Liver (tissue), 9 donors: ENCODE measurements around the gene NKIRAS1. TPM values are rescaled to one million over a fixed set of nuclear protein-coding genes. Genes with fewer than 3 reads are reported as not detected.

Source experiments
- DNase-seq: peaks from one replicate; pipeline ENCODE4 v3.0.0-alpha.2; 2017; ENCODE audit warnings: low spot score
- H3K27ac ChIP-seq, 2 donors: one replicate each; pipeline ENCODE4 v1.7.0; 2013; ENCODE audit warnings: inconsistent platforms in 2 of 2, low read length in 2 of 2, control low read depth in 1 of 2, low read depth in 1 of 2, mild to moderate bottlenecking in 1 of 2
- H3K27me3 ChIP-seq, 4 donors: one replicate each; pipeline versions ENCODE4 v1.6.1 to v1.7.0; 2013; ENCODE audit warnings: low read length in 3 of 4, inconsistent platforms in 1 of 4, mild to moderate bottlenecking in 1 of 4, moderate library complexity in 1 of 4; ENCODE audit not compliant: control insufficient read depth in 4 of 4, insufficient read depth in 4 of 4
- H3K36me3 ChIP-seq, 4 donors: one replicate each; pipeline versions ENCODE4 v1.6.1 to v1.7.0; 2013; ENCODE audit warnings: low read length in 3 of 4, mild to moderate bottlenecking in 3 of 4, low read depth in 1 of 4, moderate library complexity in 1 of 4; ENCODE audit not compliant: control insufficient read depth in 4 of 4, insufficient read depth in 3 of 4
- H3K4me1 ChIP-seq, 4 donors: one replicate each; pipeline versions ENCODE4 v1.6.1 to v1.7.0; 2013; ENCODE audit warnings: low read length in 3 of 4, mild to moderate bottlenecking in 3 of 4, moderate library complexity in 1 of 4; ENCODE audit not compliant: control insufficient read depth in 4 of 4, insufficient read depth in 4 of 4
- H3K4me3 ChIP-seq, 3 donors: one replicate each; pipeline versions ENCODE4 v1.6.1 to v1.7.0; 2013; ENCODE audit warnings: low read length in 3 of 3, control low read depth in 1 of 3, low read depth in 1 of 3, mild to moderate bottlenecking in 1 of 3
- H3K9ac ChIP-seq, 2 donors: one replicate each; pipeline ENCODE4 v1.7.0; 2013; ENCODE audit warnings: low read length in 2 of 2, mild to moderate bottlenecking in 2 of 2, moderate library complexity in 2 of 2, control low read depth in 1 of 2, low read depth in 1 of 2
- H3K9me3 ChIP-seq, 4 donors: one replicate each; pipeline versions ENCODE4 v1.6.1 to v1.7.0; 2013; ENCODE audit warnings: low read length in 3 of 4; ENCODE audit not compliant: control insufficient read depth in 4 of 4
- EGR1 ChIP-seq, 2 donors: IDR thresholded peaks; 2 replicates each; pipeline ENCODE4 v1.6.1; 2016 to 2018; ENCODE audit warnings: antibody characterized with exemption in 2 of 2, low read depth in 2 of 2
- FOXA1 ChIP-seq: IDR thresholded peaks from 2 replicates; pipeline ENCODE4 v1.6.1; 2016; ENCODE audit warnings: antibody characterized with exemption
- FOXA2 ChIP-seq: IDR thresholded peaks from 2 replicates; pipeline ENCODE4 v1.6.1; 2016; ENCODE audit warnings: antibody characterized with exemption
- GABPA ChIP-seq, 2 donors: IDR thresholded peaks in 1 of 2; conservative IDR thresholded peaks in 1 of 2; 2 replicates each; pipeline ENCODE4 v1.6.1; 2016; ENCODE audit warnings: antibody characterized with exemption in 2 of 2, mild to moderate bottlenecking in 1 of 2, moderate library complexity in 1 of 2
- HNF4A ChIP-seq, 2 donors: conservative IDR thresholded peaks; 2 replicates each; pipeline ENCODE4 v1.6.1; 2016; ENCODE audit warnings: antibody characterized with exemption in 2 of 2, mild to moderate bottlenecking in 2 of 2
- HNF4G ChIP-seq: IDR thresholded peaks from 2 replicates; pipeline ENCODE4 v1.6.1; 2016; ENCODE audit warnings: antibody characterized with exemption
- JUND ChIP-seq, 2 donors: IDR thresholded peaks; 2 replicates each; pipeline ENCODE4 v1.6.1; 2016; ENCODE audit warnings: antibody characterized with exemption in 2 of 2
- NR2F2 ChIP-seq: IDR thresholded peaks from 2 replicates; pipeline ENCODE4 v1.6.1; 2016; ENCODE audit warnings: antibody characterized with exemption
- RAD21 ChIP-seq, 2 donors: IDR thresholded peaks; 2 replicates each; pipeline ENCODE4 v1.6.1; 2016; ENCODE audit warnings: antibody characterized with exemption in 2 of 2, mild to moderate bottlenecking in 2 of 2
- RXRA ChIP-seq, 2 donors: IDR thresholded peaks; 2 replicates each; pipeline ENCODE4 v1.6.1; 2017 to 2018; ENCODE audit warnings: antibody characterized with exemption in 2 of 2, mild to moderate bottlenecking in 1 of 2
- SP1 ChIP-seq: IDR thresholded peaks from 2 replicates; pipeline ENCODE4 v1.6.1; 2018; ENCODE audit warnings: antibody characterized with exemption, mild to moderate bottlenecking
- TAF1 ChIP-seq: conservative IDR thresholded peaks from 2 replicates; pipeline ENCODE4 v1.6.1; 2016; ENCODE audit warnings: antibody characterized with exemption, mild to moderate bottlenecking
- YY1 ChIP-seq: IDR thresholded peaks from 2 replicates; pipeline ENCODE4 v1.6.1; 2016; ENCODE audit warnings: antibody characterized with exemption, mild to moderate bottlenecking
- WGBS: extraction: QIAGEN DNeasy Blood & Tissue Kit; methylation state at CpG from one replicate; pipeline ENCODE4 v1.1.7; 2013; 5-methylcytosine and 5-hydroxymethylcytosine counted together
- polyA plus RNA-seq, 2 donors: library from polyadenylated mRNA; stranded (reverse) in 1 of 2; unstranded in 1 of 2; fragments of 200-250 nt in 1 of 2; fragments of >200 nt in 1 of 2; fragmentation: Nextera tagmentation in 1 of 2; extraction: Ambion mirVana in 1 of 2; gene quantifications; one replicate each; pipeline versions ENCODE4 v1.2.1 to v1.2.3, GENCODE V29; 2013 to 2015
- total RNA-seq, 2 donors: library from RNA; depleted of rRNA; stranded (reverse); fragments of >200 nt; gene quantifications; one replicate each; pipeline ENCODE4 v1.2.3, GENCODE V29; 2014
- TF ChIP-seq, protein P1 (sequence below): IDR thresholded peaks from 2 replicates; pipeline ENCODE4 v1.6.1; 2016; ENCODE audit warnings: antibody characterized with exemption
- TF ChIP-seq, protein P2 (sequence below): IDR thresholded peaks from 2 replicates; pipeline ENCODE4 v1.6.1; 2016; ENCODE audit warnings: antibody characterized with exemption, mild to moderate bottlenecking
- TF ChIP-seq, protein P3 (sequence below): IDR thresholded peaks from 2 replicates; pipeline ENCODE4 v1.6.1; 2016; ENCODE audit warnings: antibody characterized with exemption
- TF ChIP-seq, protein P4 (sequence below): fragments of 150-350 bp; IDR thresholded peaks from 2 replicates; pipeline ENCODE4 v1.5.1; 2017; ENCODE audit warnings: improper control_type of control experiment, low read depth, low read length; ENCODE audit not compliant: missing input control
- donor health status: healthy.
- donor health status: healthy.
- donor health status: healthy.
- donor health status: healthy.
- donor health status: healthy.

NKIRAS1 gene
- total and polyA plus RNA-seq, 4 donors = 4.6 to 12.6 (median 8.4) TPM

DNA sequence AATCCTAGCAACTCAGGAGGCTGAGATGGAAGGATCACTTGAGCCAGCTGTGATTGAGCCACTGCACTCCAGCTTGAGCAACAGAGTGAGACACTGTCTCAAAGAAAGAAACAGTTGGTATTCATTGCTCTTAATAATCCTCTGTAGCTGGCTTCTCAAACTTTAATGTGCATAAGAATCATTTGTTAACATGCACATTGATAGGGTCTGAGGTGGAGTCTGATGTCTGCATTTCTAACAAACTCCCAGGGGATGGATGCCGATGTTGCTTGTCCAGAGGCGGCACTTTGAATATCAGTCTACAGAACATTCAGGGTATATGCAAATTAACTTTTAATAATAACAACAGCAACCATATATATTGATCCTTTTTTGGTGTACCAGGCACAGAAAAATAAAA, 39.9 kb downstream of the NKIRAS1 start (continued):
- no peak for TF ChIP-seq GABPA (IDR thresholded peaks at IDR 0.05 in 1 of 2, conservative IDR thresholded peaks at IDR 0.05 in 1 of 2)

DNA sequence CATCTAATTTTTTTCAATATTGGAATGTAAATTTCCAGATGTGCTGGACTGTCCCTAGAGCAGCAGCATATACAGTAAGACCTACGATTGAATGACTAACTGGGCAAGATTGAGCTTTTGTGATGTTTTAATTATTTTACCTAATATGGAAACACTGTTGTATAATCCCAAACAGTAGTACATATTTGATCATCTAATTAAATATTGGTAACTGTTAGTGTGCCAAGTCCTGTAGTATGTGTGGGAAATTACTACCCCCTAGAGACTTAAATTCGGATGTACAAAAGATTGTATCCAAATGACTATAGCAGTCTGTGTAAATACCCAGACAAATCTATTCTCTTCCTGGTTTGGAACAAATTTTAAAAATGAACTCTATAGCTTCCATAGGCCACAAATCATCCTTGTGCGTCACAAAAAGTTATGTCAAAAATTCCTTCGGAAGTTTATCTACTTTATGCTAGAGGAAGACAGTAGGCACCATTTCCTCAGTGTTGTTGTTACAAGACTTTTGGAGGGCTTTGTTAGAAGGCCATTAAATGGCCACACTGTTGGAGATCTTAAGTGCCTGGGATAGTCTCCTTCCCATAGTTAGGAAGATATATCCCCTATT, 41.6 kb downstream of the NKIRAS1 start:
- Histone ChIP-seq H3K9ac (no peak overlapping the region), H3K4me3 (no peak overlapping the region), H3K4me1 (peaks cover 0 to 11% (median 1%) of the 10 kb centered on the region in 4 donors), H3K27ac (no peak overlapping the region), H3K9me3 (no peaks in the 10 kb centered on the region), H3K36me3 (no peaks in the 10 kb centered on the region), H3K27me3 (no peaks in the 10 kb centered on the region)
- TF ChIP-seq RAD21 (IDR thresholded peaks at IDR 0.05) = no peak
- no peak for TF ChIP-seq YY1
- TF ChIP-seq, protein P1, sequence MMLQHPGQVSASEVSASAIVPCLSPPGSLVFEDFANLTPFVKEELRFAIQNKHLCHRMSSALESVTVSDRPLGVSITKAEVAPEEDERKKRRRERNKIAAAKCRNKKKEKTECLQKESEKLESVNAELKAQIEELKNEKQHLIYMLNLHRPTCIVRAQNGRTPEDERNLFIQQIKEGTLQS = no peak
- TF ChIP-seq, protein P2, sequence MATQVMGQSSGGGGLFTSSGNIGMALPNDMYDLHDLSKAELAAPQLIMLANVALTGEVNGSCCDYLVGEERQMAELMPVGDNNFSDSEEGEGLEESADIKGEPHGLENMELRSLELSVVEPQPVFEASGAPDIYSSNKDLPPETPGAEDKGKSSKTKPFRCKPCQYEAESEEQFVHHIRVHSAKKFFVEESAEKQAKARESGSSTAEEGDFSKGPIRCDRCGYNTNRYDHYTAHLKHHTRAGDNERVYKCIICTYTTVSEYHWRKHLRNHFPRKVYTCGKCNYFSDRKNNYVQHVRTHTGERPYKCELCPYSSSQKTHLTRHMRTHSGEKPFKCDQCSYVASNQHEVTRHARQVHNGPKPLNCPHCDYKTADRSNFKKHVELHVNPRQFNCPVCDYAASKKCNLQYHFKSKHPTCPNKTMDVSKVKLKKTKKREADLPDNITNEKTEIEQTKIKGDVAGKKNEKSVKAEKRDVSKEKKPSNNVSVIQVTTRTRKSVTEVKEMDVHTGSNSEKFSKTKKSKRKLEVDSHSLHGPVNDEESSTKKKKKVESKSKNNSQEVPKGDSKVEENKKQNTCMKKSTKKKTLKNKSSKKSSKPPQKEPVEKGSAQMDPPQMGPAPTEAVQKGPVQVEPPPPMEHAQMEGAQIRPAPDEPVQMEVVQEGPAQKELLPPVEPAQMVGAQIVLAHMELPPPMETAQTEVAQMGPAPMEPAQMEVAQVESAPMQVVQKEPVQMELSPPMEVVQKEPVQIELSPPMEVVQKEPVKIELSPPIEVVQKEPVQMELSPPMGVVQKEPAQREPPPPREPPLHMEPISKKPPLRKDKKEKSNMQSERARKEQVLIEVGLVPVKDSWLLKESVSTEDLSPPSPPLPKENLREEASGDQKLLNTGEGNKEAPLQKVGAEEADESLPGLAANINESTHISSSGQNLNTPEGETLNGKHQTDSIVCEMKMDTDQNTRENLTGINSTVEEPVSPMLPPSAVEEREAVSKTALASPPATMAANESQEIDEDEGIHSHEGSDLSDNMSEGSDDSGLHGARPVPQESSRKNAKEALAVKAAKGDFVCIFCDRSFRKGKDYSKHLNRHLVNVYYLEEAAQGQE = no peak
- WGBS = 80% methylated on average over 4 of the region's 4 CpGs
- DNase-seq = no peak

DNA sequence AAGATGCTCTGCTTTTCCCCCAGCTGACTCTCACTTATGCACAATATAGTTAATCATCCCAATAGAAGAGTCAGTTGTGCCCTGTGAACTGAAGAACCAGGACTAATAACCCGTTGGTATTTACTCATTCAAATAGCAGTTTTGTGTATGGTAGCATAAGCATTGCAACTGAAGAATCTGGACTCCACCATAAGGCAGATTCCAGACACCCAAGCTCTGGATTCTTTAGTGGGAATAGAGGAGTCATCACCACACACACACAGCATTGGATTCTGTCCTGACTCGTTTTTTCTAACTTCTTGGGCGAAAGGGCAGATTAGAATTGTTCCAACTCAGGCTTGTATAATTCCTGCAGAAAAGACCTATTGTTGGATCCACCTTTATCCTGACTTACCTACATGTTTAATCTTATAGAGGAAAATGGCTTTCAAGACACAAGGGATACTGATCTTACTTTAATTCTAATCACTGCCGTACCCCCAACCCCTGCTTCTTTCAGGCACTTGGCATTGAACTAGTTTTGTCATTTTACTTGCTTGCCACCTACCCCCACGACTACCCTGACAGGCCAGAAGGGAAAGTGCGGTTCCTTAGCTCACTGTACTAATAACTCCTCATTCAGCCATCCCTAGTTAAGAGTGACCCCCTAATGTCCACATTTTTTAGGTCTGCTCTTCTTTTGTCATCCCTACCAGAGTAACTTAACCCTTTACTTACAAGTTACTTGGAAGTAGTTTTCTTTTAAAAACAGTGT, 42.3 kb downstream of the NKIRAS1 start:
- Histone ChIP-seq H3K9ac (no peak overlapping the region), H3K4me3 (no peak overlapping the region)
- TF ChIP-seq SP1 (no peak), HNF4A (conservative IDR thresholded peaks at IDR 0.05) (no peak), RAD21 (IDR thresholded peaks at IDR 0.05) (no peak), RXRA (IDR thresholded peaks at IDR 0.05) (no peak), FOXA1 (no peak), GABPA (IDR thresholded peaks at IDR 0.05 in 1 of 2, conservative IDR thresholded peaks at IDR 0.05 in 1 of 2) (no peak), NR2F2 (no peak), TAF1 (no peak), YY1 (no peak), JUND (IDR thresholded peaks at IDR 0.05) (no peak), FOXA2 (no peak), EGR1 (IDR thresholded peaks at IDR 0.05; ENCODE audit: low read depth in 2 of 2) (no peak), HNF4G (no peak)
- TF ChIP-seq, protein P3, sequence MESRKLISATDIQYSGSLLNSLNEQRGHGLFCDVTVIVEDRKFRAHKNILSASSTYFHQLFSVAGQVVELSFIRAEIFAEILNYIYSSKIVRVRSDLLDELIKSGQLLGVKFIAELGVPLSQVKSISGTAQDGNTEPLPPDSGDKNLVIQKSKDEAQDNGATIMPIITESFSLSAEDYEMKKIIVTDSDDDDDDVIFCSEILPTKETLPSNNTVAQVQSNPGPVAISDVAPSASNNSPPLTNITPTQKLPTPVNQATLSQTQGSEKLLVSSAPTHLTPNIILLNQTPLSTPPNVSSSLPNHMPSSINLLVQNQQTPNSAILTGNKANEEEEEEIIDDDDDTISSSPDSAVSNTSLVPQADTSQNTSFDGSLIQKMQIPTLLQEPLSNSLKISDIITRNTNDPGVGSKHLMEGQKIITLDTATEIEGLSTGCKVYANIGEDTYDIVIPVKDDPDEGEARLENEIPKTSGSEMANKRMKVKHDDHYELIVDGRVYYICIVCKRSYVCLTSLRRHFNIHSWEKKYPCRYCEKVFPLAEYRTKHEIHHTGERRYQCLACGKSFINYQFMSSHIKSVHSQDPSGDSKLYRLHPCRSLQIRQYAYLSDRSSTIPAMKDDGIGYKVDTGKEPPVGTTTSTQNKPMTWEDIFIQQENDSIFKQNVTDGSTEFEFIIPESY = no peak
- TF ChIP-seq, protein P2 = no peak
- TF ChIP-seq, protein P4, sequence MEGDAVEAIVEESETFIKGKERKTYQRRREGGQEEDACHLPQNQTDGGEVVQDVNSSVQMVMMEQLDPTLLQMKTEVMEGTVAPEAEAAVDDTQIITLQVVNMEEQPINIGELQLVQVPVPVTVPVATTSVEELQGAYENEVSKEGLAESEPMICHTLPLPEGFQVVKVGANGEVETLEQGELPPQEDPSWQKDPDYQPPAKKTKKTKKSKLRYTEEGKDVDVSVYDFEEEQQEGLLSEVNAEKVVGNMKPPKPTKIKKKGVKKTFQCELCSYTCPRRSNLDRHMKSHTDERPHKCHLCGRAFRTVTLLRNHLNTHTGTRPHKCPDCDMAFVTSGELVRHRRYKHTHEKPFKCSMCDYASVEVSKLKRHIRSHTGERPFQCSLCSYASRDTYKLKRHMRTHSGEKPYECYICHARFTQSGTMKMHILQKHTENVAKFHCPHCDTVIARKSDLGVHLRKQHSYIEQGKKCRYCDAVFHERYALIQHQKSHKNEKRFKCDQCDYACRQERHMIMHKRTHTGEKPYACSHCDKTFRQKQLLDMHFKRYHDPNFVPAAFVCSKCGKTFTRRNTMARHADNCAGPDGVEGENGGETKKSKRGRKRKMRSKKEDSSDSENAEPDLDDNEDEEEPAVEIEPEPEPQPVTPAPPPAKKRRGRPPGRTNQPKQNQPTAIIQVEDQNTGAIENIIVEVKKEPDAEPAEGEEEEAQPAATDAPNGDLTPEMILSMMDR = no peak
- TF ChIP-seq, protein P1 = no peak

More for the DNA sequence above, 42.3 kb downstream of the NKIRAS1 start:
- H3K9me3 ChIP-seq = no peaks in the 10 kb centered on the region
- WGBS = 78% methylated on average over 6 of the region's 6 CpGs
- peaks cover 0 to 13% (median 1%) of the 10 kb centered on the region in 4 donors for H3K4me1 ChIP-seq
- no peak overlapping the region for H3K27ac ChIP-seq
- no peak for DNase-seq
- no peaks in the 10 kb centered on the region for H3K36me3 ChIP-seq
- H3K27me3 ChIP-seq = no peaks in the 10 kb centered on the region
